ENCODE measurements around the gene KATNB1. TPM values are rescaled to one million over a fixed set of nuclear protein-coding genes. Genes with fewer than 3 reads are reported as not detected.

Gene KATNB1
- total RNA-seq, 1 experiment from 2014 or later: 32.2 TPM

GRCh38 chr16:57722210-57722499 is 13.4 kb upstream of the KATNB1 start (continued):
- TF ChIP-seq EZH2phosphoT487 (IDR thresholded peaks at IDR 0.05; ENCODE audit: borderline replicate concordance) (no peak), RAD21 (IDR thresholded peaks at IDR 0.05; ENCODE audit: low read depth) (no peak), POLR2AphosphoS5 (IDR thresholded peaks at IDR 0.05; ENCODE audit: low read depth, low read length) (no peak)
- TF ChIP-seq, protein P1, sequence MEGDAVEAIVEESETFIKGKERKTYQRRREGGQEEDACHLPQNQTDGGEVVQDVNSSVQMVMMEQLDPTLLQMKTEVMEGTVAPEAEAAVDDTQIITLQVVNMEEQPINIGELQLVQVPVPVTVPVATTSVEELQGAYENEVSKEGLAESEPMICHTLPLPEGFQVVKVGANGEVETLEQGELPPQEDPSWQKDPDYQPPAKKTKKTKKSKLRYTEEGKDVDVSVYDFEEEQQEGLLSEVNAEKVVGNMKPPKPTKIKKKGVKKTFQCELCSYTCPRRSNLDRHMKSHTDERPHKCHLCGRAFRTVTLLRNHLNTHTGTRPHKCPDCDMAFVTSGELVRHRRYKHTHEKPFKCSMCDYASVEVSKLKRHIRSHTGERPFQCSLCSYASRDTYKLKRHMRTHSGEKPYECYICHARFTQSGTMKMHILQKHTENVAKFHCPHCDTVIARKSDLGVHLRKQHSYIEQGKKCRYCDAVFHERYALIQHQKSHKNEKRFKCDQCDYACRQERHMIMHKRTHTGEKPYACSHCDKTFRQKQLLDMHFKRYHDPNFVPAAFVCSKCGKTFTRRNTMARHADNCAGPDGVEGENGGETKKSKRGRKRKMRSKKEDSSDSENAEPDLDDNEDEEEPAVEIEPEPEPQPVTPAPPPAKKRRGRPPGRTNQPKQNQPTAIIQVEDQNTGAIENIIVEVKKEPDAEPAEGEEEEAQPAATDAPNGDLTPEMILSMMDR (IDR thresholded peaks at IDR 0.05 in 2 of 3, conservative IDR thresholded peaks at IDR 0.05 in 1 of 3; ENCODE audit: borderline replicate concordance in 1 of 3, insufficient read depth in 1 of 3, low read depth in 2 of 3, low read length in 2 of 3): no peak
- TF ChIP-seq, protein P2, sequence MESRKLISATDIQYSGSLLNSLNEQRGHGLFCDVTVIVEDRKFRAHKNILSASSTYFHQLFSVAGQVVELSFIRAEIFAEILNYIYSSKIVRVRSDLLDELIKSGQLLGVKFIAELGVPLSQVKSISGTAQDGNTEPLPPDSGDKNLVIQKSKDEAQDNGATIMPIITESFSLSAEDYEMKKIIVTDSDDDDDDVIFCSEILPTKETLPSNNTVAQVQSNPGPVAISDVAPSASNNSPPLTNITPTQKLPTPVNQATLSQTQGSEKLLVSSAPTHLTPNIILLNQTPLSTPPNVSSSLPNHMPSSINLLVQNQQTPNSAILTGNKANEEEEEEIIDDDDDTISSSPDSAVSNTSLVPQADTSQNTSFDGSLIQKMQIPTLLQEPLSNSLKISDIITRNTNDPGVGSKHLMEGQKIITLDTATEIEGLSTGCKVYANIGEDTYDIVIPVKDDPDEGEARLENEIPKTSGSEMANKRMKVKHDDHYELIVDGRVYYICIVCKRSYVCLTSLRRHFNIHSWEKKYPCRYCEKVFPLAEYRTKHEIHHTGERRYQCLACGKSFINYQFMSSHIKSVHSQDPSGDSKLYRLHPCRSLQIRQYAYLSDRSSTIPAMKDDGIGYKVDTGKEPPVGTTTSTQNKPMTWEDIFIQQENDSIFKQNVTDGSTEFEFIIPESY (IDR thresholded peaks at IDR 0.05; ENCODE audit: extremely low read depth, insufficient replicate concordance, low read length): no peak

DNA sequence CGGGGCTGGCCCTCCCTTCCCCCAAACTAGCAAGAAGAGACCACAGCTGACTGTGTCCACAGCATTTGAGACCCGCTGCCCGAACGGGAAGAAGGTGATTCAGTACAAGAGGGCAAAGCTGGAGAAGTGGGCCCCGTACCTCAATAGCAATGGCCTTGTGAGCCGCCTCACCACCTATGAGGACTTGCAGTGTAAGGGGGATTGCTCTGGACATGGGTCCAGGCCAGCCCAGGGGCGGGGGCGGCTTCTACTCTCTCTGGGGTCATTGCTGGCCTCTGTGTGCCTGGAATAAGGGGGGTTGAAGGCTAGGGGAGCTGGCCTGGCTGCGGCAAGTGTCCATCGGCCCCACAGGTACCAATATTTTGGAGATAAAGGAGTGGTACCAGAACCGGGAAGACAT is 12.9 kb upstream of the KATNB1 start:
- CTCF ChIA-PET: interaction anchor here (0.8 to 1.3 kb wide), 6 partner anchors 9 to 146 kb away, joined by 3 to 6 read pairs (median 5); partner anchors contain the start of gene KATNB1

More for the DNA sequence above, 12.9 kb upstream of the KATNB1 start:
- no TSS peak for BruUV-seq (replicated peaks)
- Histone ChIP-seq H3K9me2 (ENCODE audit: insufficient read depth) (no peaks in the 10 kb centered on the region), H3K9me3 (ENCODE audit: control insufficient read depth in 1 of 2, insufficient read depth in 1 of 2, low read depth in 1 of 2, low read length in 2 of 2) (no peaks in the 10 kb centered on the region), H3K79me2 (ENCODE audit: insufficient read depth, low read length) (no peaks in the 10 kb centered on the region), H3K36me3 (ENCODE audit: control insufficient read depth in 1 of 2, insufficient read depth in 2 of 2, low read length in 2 of 2) (no peaks in the 10 kb centered on the region), H4K20me1 (ENCODE audit: insufficient read depth) (no peaks in the 10 kb centered on the region), H3K4me1 (ENCODE audit: control insufficient read depth in 1 of 2, insufficient read depth in 2 of 2, low read length in 2 of 2) (no peaks in the 10 kb centered on the region), H3K4me2 (ENCODE audit: low read length) (no peak overlapping the region), H2AFZ (ENCODE audit: low read depth, low read length, poor library complexity, severe bottlenecking) (no peak overlapping the region), H3K4me3 (replicated peaks in 1 of 2; ENCODE audit: low read depth in 1 of 2, low read length in 2 of 2) (no peak overlapping the region), H3K27me3 (ENCODE audit: insufficient read depth, low read length) (no peaks in the 10 kb centered on the region), H3K27ac (ENCODE audit: low read depth, low read length) (no peak overlapping the region), H3K9ac (ENCODE audit: low read length) (no peak overlapping the region)
- ATAC-seq: no peak
- RAD21 ChIA-PET (ENCODE audit: low non-redundant PET in 1 of 2, low total read pairs in 2 of 2, uncharacterized antibody in 2 of 2, unreplicated experiment in 2 of 2): no interaction called here
- DNase-seq (ENCODE audit: low read depth, low spot score): no peak
- POLR2A ChIA-PET: interaction anchor here (1.1 kb wide), 1 partner anchor 13 kb away, joined by 7 read pairs; the partner anchor contains the start of gene KATNB1
- intact Hi-C loops (cut with micrococcal nuclease): loop anchor here (10.0 kb wide), 1 partner anchor 282 kb away; the partner anchor contains the start of genes USB1 and ZNF319
- TF ChIP-seq POLR2AphosphoS5 (IDR thresholded peaks at IDR 0.05; ENCODE audit: low read depth, low read length) (no peak), ELF1 (IDR thresholded peaks at IDR 0.05; ENCODE audit: borderline replicate concordance, low read depth) (no peak), CEBPB (IDR thresholded peaks at IDR 0.05; ENCODE audit: low read depth) (no peak), YY1 (IDR thresholded peaks at IDR 0.05; ENCODE audit: extremely low read depth, insufficient replicate concordance, low read depth, low read length) (no peak), SP1 (IDR thresholded peaks at IDR 0.05; ENCODE audit: low read depth) (no peak), ZFX (IDR thresholded peaks at IDR 0.05) (no peak), FOSL1 (IDR thresholded peaks at IDR 0.05; ENCODE audit: low read depth) (no peak), RAD21 (IDR thresholded peaks at IDR 0.05; ENCODE audit: low read depth) (no peak), EZH2phosphoT487 (IDR thresholded peaks at IDR 0.05; ENCODE audit: borderline replicate concordance) (no peak), SRF (IDR thresholded peaks at IDR 0.05; ENCODE audit: low read depth) (no peak), EZH2 (IDR thresholded peaks at IDR 0.05) (no peak)
- TF ChIP-seq, protein P3, sequence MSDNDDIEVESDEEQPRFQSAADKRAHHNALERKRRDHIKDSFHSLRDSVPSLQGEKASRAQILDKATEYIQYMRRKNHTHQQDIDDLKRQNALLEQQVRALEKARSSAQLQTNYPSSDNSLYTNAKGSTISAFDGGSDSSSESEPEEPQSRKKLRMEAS (IDR thresholded peaks at IDR 0.05): no peak
- TF ChIP-seq, protein P1 (IDR thresholded peaks at IDR 0.05 in 2 of 3, conservative IDR thresholded peaks at IDR 0.05 in 1 of 3; ENCODE audit: borderline replicate concordance in 1 of 3, insufficient read depth in 1 of 3, low read depth in 2 of 3, low read length in 2 of 3): no peak
- TF ChIP-seq, protein P2 (IDR thresholded peaks at IDR 0.05; ENCODE audit: extremely low read depth, insufficient replicate concordance, low read length): no peak
